ENCODE measurements around the gene FAM167B.

DNA sequence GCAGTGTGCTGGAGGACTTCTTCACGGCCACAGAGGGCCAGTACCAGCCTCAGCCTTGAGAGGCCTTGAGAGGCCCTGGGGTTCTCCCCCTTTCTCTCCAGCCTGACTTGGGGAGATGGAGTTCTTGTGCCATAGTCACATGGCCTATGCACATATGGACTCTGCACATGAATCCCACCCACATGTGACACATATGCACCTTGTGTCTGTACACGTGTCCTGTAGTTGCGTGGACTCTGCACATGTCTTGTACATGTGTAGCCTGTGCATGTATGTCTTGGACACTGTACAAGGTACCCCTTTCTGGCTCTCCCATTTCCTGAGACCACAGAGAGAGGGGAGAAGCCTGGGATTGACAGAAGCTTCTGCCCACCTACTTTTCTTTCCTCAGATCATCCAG, 38.6 kb downstream of the FAM167B start:
- TF ChIP-seq, protein P1, sequence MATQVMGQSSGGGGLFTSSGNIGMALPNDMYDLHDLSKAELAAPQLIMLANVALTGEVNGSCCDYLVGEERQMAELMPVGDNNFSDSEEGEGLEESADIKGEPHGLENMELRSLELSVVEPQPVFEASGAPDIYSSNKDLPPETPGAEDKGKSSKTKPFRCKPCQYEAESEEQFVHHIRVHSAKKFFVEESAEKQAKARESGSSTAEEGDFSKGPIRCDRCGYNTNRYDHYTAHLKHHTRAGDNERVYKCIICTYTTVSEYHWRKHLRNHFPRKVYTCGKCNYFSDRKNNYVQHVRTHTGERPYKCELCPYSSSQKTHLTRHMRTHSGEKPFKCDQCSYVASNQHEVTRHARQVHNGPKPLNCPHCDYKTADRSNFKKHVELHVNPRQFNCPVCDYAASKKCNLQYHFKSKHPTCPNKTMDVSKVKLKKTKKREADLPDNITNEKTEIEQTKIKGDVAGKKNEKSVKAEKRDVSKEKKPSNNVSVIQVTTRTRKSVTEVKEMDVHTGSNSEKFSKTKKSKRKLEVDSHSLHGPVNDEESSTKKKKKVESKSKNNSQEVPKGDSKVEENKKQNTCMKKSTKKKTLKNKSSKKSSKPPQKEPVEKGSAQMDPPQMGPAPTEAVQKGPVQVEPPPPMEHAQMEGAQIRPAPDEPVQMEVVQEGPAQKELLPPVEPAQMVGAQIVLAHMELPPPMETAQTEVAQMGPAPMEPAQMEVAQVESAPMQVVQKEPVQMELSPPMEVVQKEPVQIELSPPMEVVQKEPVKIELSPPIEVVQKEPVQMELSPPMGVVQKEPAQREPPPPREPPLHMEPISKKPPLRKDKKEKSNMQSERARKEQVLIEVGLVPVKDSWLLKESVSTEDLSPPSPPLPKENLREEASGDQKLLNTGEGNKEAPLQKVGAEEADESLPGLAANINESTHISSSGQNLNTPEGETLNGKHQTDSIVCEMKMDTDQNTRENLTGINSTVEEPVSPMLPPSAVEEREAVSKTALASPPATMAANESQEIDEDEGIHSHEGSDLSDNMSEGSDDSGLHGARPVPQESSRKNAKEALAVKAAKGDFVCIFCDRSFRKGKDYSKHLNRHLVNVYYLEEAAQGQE (IDR thresholded peaks at IDR 0.05; ENCODE audit: low read depth): no peak
- TF ChIP-seq, protein P2, sequence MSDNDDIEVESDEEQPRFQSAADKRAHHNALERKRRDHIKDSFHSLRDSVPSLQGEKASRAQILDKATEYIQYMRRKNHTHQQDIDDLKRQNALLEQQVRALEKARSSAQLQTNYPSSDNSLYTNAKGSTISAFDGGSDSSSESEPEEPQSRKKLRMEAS (IDR thresholded peaks at IDR 0.05): no peak
- TF ChIP-seq RAD21 (IDR thresholded peaks at IDR 0.05; ENCODE audit: low read depth) (no peak), FOXM1 (IDR thresholded peaks at IDR 0.05; ENCODE audit: borderline replicate concordance, low read depth) (no peak), TCF12 (IDR thresholded peaks at IDR 0.05; ENCODE audit: low read depth) (no peak), EP300 (IDR thresholded peaks at IDR 0.05; ENCODE audit: borderline replicate concordance) (no peak), CREB1 (IDR thresholded peaks at IDR 0.05; ENCODE audit: low read depth) (no peak), TAF1 (IDR thresholded peaks at IDR 0.05; ENCODE audit: low read depth) (no peak), YY1 (IDR thresholded peaks at IDR 0.05; ENCODE audit: low read depth) (no peak)

Measured in Ishikawa (cell line).